ENCODE data around the gene CREG1. TPM values are rescaled to one million over a fixed set of nuclear protein-coding genes. Genes with fewer than 3 reads are reported as not detected.

CREG1 gene
- total and polyA plus RNA-seq, 2 of the 8 experiments (the other 6 are each of a cell fraction or from before 2014, with no cell fraction given) = 29.8 to 30.1 TPM

- H4K8ac ChIP-seq (ENCODE audit: extremely low read depth, insufficient read depth, low read length) = no peak overlapping the region
- no peaks in the 10 kb centered on the region; a peak in 1 of 7 replicates for H3K27me3 ChIP-seq (replicated peaks in 1 of 4; ENCODE audit: control insufficient read depth in 3 of 4, extremely low read depth in 1 of 4, insufficient read depth in 3 of 4, low read length in 3 of 4)
- no peak overlapping the region for H2AFZ ChIP-seq (ENCODE audit: low read length)
- no peak overlapping the region for H2BK120ac ChIP-seq (replicated peaks; ENCODE audit: low read depth, low read length)
- H3K27ac ChIP-seq (ENCODE audit: low read depth, low read length) = no peak overlapping the region
- no peak overlapping the region for H2AK5ac ChIP-seq (ENCODE audit: low read depth, low read length)
- no peak overlapping the region for H2BK12ac ChIP-seq (ENCODE audit: low read depth, low read length)
- FAIRE-seq (no peak), DNase-seq (ENCODE audit: low read depth in 1 of 2, low spot score in 2 of 2) (no peak)
- H3K79me2 ChIP-seq (ENCODE audit: control insufficient read depth in 1 of 2, insufficient read depth in 2 of 2, low read length in 2 of 2) = no peaks in the 10 kb centered on the region
- no peak overlapping the region for H3K4me2 ChIP-seq (ENCODE audit: insufficient read depth in 1 of 2, low read depth in 2 of 2, low read length in 2 of 2)
- H3K23me2 ChIP-seq (ENCODE audit: low read depth, low read length) = no peaks in the 10 kb centered on the region
- H4K20me1 ChIP-seq (replicated peaks in 1 of 2; ENCODE audit: control insufficient read depth in 1 of 2, insufficient read depth in 2 of 2, low read length in 2 of 2) = no peaks in the 10 kb centered on the region
- no peak overlapping the region for H3K4ac ChIP-seq (replicated peaks; ENCODE audit: insufficient read length, low read depth, low read length)
- no peak overlapping the region for H4K91ac ChIP-seq (replicated peaks; ENCODE audit: insufficient read length, low read length)
- no peaks in the 10 kb centered on the region for H3K9me3 ChIP-seq (ENCODE audit: insufficient read depth in 2 of 2, low read depth in 1 of 2, low read length in 1 of 2)
- WGBS, 2 experiments (ENCODE audit: extremely low coverage in 1 of 2, insufficient coverage in 1 of 2, insufficient read length in 1 of 2, insufficient replicate concordance in 2 of 2, low coverage in 1 of 2, low lambda C conversion rate in 2 of 2, missing lambda C conversion rate in 1 of 2) = 0% methylated on average over 1 of the region's 1 CpG; no CpG with 5 or more reads in 1 of the 2 experiments
- no peak overlapping the region for H3K18ac ChIP-seq (ENCODE audit: extremely low read depth, low read length)
- no peak overlapping the region for H3K9ac ChIP-seq (replicated peaks in 1 of 4; ENCODE audit: extremely low read depth in 1 of 4, low read depth in 3 of 4, low read length in 3 of 4)
- H3K14ac ChIP-seq (ENCODE audit: insufficient read length) = no peak overlapping the region
- CTCF ChIA-PET (ENCODE audit: partially characterized antibody) = interaction anchor here (0.9 to 5.2 kb wide), 22 partner anchors 8 to 484 kb away, joined by 3 to 70 read pairs (median 6); partner anchors contain the start of genes CD247 and CREG1
- H3K36me3 ChIP-seq (ENCODE audit: control insufficient read depth in 2 of 4, insufficient read depth in 4 of 4, low read length in 3 of 4) = peaks cover 0 to 12% (median 0%) of the 10 kb centered on the region in 4 experiments; a peak in 3 of 8 replicates
- no peaks in the 10 kb centered on the region for H3K79me1 ChIP-seq (ENCODE audit: low read depth, low read length)
- H3K56ac ChIP-seq (replicated peaks; ENCODE audit: insufficient read length, low read depth, low read length) = no peak overlapping the region
- H3K4me3 ChIP-seq (ENCODE audit: extremely low read depth in 1 of 4, insufficient read depth in 2 of 4, low read depth in 3 of 4, low read length in 4 of 4) = no peak overlapping the region
- POLR2A ChIA-PET (ENCODE audit: partially characterized antibody) = interaction anchor here (2.5 kb wide), 1 partner anchor 12 kb away, joined by 18 read pairs; the partner anchor contains the start of gene CREG1
- peaks cover 0 to 4% (median 3%) of the 10 kb centered on the region in 4 experiments; a peak in 2 of 7 replicates for H3K4me1 ChIP-seq (replicated peaks in 1 of 4; ENCODE audit: control insufficient read depth in 3 of 4, insufficient read depth in 4 of 4, low read length in 3 of 4)
- no peak overlapping the region for H2BK15ac ChIP-seq (ENCODE audit: low read length)
- no peak overlapping the region for H2BK5ac ChIP-seq (ENCODE audit: low read depth, low read length)
- no peak overlapping the region for H3K23ac ChIP-seq (ENCODE audit: insufficient read length)
- H2BK20ac ChIP-seq (ENCODE audit: low read length) = no peak overlapping the region
- H4K5ac ChIP-seq (ENCODE audit: insufficient read length, low read depth, low read length) = no peak overlapping the region
- no peak for TF ChIP-seq ATF3 (IDR thresholded peaks at IDR 0.05; ENCODE audit: insufficient read depth, low read depth, low read length)
- no peak for TF ChIP-seq KDM1A (IDR thresholded peaks at IDR 0.05; ENCODE audit: borderline replicate concordance, low read length)
These were observed 12.0 kb downstream of the CREG1 start for GRCh38 chr1:167541610-167542009.

Measured in H1 (cell line).